Fibroblast of skin of right quadriceps (primary cell): ENCODE data around the gene CALU.

Source experiments
- DNase-seq: peaks from one replicate; pipeline ENCODE4 v3.0.0-alpha.2; 2013

The CALU gene

GRCh38 chr7:128814499-128814898 lies 75.3 kb downstream of the CALU start:
- no peak for DNase-seq

- DNase-seq, result no peak
Measured at GRCh38 chr7:128815289-128815942, 76.3 kb downstream of the CALU start.

- no peak for DNase-seq
Measured at GRCh38 chr7:128818694-128819093, 79.5 kb downstream of the CALU start.
